Caco-2 (cell line): ENCODE measurements around the gene PGRMC1. TPM values are rescaled to one million over a fixed set of nuclear protein-coding genes. Genes with fewer than 3 reads are reported as not detected.

Experiments used
- BruUV-seq: library from RNA; stranded (reverse); fragments of 400-500 nt; replicated peaks from 2 replicates; lab custom pipeline; 2021; lab: Mats Ljungman, UMichigan
- CTCF ChIA-PET: fragments of 300-600 bp; sonication (Branson Sonifier 250); formaldehyde crosslinking; loops from one replicate; lab custom pipeline; 2022; ENCODE audit warnings: antibody characterized with exemption; lab: Charles Lee
- POLR2A ChIA-PET: fragments of 300-600 bp; sonication (Branson Sonifier 250); formaldehyde crosslinking; loops from one replicate; lab custom pipeline; 2022; ENCODE audit warnings: antibody characterized with exemption; lab: Charles Lee
- DNase-seq, 2 experiments: peaks; one replicate each; pipeline versions ENCODE4 v3.0.0 to v3.0.0-alpha.2; 2020 to 2022
- H3K27me3 ChIP-seq: replicated peaks from 2 replicates; pipeline ENCODE4 v1.6.0; 2011; ENCODE audit warnings: low read length; ENCODE audit not compliant: control insufficient read depth, insufficient read depth
- H3K36me3 ChIP-seq: 2 replicates; pipeline ENCODE4 v1.5.1; 2011; ENCODE audit warnings: low read length; ENCODE audit not compliant: control insufficient read depth, insufficient read depth
- H3K4me1 ChIP-seq: fragments of 250-450 bp; sonication (Bioruptor Pico); 2 replicates; pipeline ENCODE4 v1.5.1; 2020; ENCODE audit warnings: mild to moderate bottlenecking
- H3K4me3 ChIP-seq: 2 replicates; pipeline ENCODE4 v1.5.1; 2011; ENCODE audit warnings: low read depth, mild to moderate bottlenecking, control low read depth, low read length
- H3K9me3 ChIP-seq: fragments of 250-450 bp; sonication (Bioruptor Pico); 2 replicates; pipeline ENCODE4 v1.5.1; 2020; ENCODE audit warnings: mild to moderate bottlenecking, moderate library complexity
- H3K27ac Mint-ChIP-seq: one replicate; pipeline ENCODE4 v1.8.0; 2022; ENCODE audit warnings: mixed read lengths; ENCODE audit not compliant: unreplicated experiment
- H3K27me3 Mint-ChIP-seq: one replicate; pipeline ENCODE4 v1.8.0; 2022; ENCODE audit warnings: mixed read lengths; ENCODE audit not compliant: insufficient read depth, unreplicated experiment
- H3K36me3 Mint-ChIP-seq: one replicate; pipeline ENCODE4 v1.8.0; 2022; ENCODE audit warnings: mild to moderate bottlenecking, mixed read lengths; ENCODE audit not compliant: insufficient read depth, unreplicated experiment
- H3K4me1 Mint-ChIP-seq: one replicate; pipeline ENCODE4 v1.8.0; 2022; ENCODE audit warnings: low read depth, mixed read lengths; ENCODE audit not compliant: unreplicated experiment
- H3K4me3 Mint-ChIP-seq: one replicate; pipeline ENCODE4 v1.8.0; 2022; ENCODE audit warnings: mild to moderate bottlenecking, moderate library complexity, mixed read lengths; ENCODE audit not compliant: unreplicated experiment
- H3K9me3 Mint-ChIP-seq: one replicate; pipeline ENCODE4 v1.8.0; 2022; ENCODE audit warnings: mixed read lengths; ENCODE audit not compliant: unreplicated experiment
- CTCF ChIP-seq, 2 experiments: fragments of 200-600 bp in 1 of 2; IDR thresholded peaks; 1 replicate in 1 of 2; 2 replicates in 1 of 2; pipeline versions ENCODE4 v1.5.1 to v1.8.0; 2011 to 2022; ENCODE audit warnings: antibody characterized with exemption in 1 of 2, control low read depth in 1 of 2, inconsistent platforms in 1 of 2, low read depth in 1 of 2, low read length in 1 of 2, mild to moderate bottlenecking in 1 of 2, moderate library complexity in 1 of 2; ENCODE audit not compliant: insufficient read depth in 1 of 2, severe bottlenecking in 1 of 2, unreplicated experiment in 1 of 2
- intact Hi-C: fragments of 100-400 bp; cut with micrococcal nuclease; formaldehyde crosslinking; loops from one replicate; pipeline ENCODE4 v1.10.0; 2022; ENCODE audit not compliant: unreplicated experiment
- total RNA-seq: library from RNA; stranded (reverse); gene quantifications from 2 replicates; pipeline ENCODE4 v1.2.3, GENCODE V29; 2022

The PGRMC1 gene
- total RNA-seq, 1 experiment from 2014 or later: 107 TPM

- POLR2A ChIA-PET: no interaction called here
These were observed 12.3 kb upstream of the PGRMC1 start for GRCh38 chrX:119223783-119224182.

GRCh38 chrX:119226446-119226845 is 9.6 kb upstream of the PGRMC1 start:
- intact Hi-C loops: no loop called here
- CTCF ChIA-PET: no interaction called here

More at GRCh38 chrX:119223783-119224182, 12.3 kb upstream of the PGRMC1 start:
- BruUV-seq: no TSS peak
- H3K9me3 ChIP-seq: no peaks in the 10 kb centered on the region
- peaks cover 7% of the 10 kb centered on the region for H3K4me1 Mint-ChIP-seq
- CTCF ChIA-PET: no interaction called here
- no peaks in the 10 kb centered on the region for H3K9me3 Mint-ChIP-seq
- DNase-seq: no peak
- intact Hi-C loops: no loop called here
- H3K4me1 ChIP-seq: no peaks in the 10 kb centered on the region
- H3K27ac Mint-ChIP-seq: no peak overlapping the region
- no peaks in the 10 kb centered on the region for H3K36me3 Mint-ChIP-seq
- no peak for TF ChIP-seq CTCF (IDR thresholded peaks at IDR 0.05; ENCODE audit: insufficient read depth in 1 of 2, low read depth in 1 of 2, low read length in 1 of 2, severe bottlenecking in 1 of 2, unreplicated experiment in 1 of 2)
- H3K27me3 Mint-ChIP-seq: peaks cover 16% of the 10 kb centered on the region
- no peaks in the 10 kb centered on the region for H3K36me3 ChIP-seq
- no peak overlapping the region for H3K4me3 Mint-ChIP-seq
- no peaks in the 10 kb centered on the region for H3K27me3 ChIP-seq
- no peak overlapping the region for H3K4me3 ChIP-seq

GRCh38 chrX:119228512-119229252 is 7.4 kb upstream of the PGRMC1 start:
- Mint-ChIP-seq H3K4me1 (peaks cover 5% of the 10 kb centered on the region), H3K4me3 (no peak overlapping the region), H3K27ac (no peak overlapping the region), H3K36me3 (no peaks in the 10 kb centered on the region), H3K9me3 (no peaks in the 10 kb centered on the region), H3K27me3 (peaks cover 20% of the 10 kb centered on the region)
- Histone ChIP-seq H3K27me3 (no peaks in the 10 kb centered on the region), H3K9me3 (no peaks in the 10 kb centered on the region), H3K4me1 (no peaks in the 10 kb centered on the region), H3K36me3 (no peaks in the 10 kb centered on the region), H3K4me3 (no peak overlapping the region)
- TF ChIP-seq CTCF (IDR thresholded peaks at IDR 0.05; ENCODE audit: insufficient read depth in 1 of 2, low read depth in 1 of 2, low read length in 1 of 2, severe bottlenecking in 1 of 2, unreplicated experiment in 1 of 2): no peak
- POLR2A ChIA-PET: no interaction called here
- intact Hi-C loops: no loop called here
- BruUV-seq: no TSS peak
- DNase-seq: no peak
- CTCF ChIA-PET: no interaction called here

More at GRCh38 chrX:119226446-119226845, 9.6 kb upstream of the PGRMC1 start:
- H3K4me1 ChIP-seq: no peaks in the 10 kb centered on the region
- no peak overlapping the region for H3K4me3 Mint-ChIP-seq
- peaks cover 15% of the 10 kb centered on the region for H3K27me3 Mint-ChIP-seq
- DNase-seq: no peak
- no peak overlapping the region for H3K27ac Mint-ChIP-seq
- H3K9me3 ChIP-seq: no peaks in the 10 kb centered on the region
- H3K9me3 Mint-ChIP-seq: no peaks in the 10 kb centered on the region
- H3K4me1 Mint-ChIP-seq: peaks cover 7% of the 10 kb centered on the region
- no TSS peak for BruUV-seq
- TF ChIP-seq CTCF (IDR thresholded peaks at IDR 0.05; ENCODE audit: insufficient read depth in 1 of 2, low read depth in 1 of 2, low read length in 1 of 2, severe bottlenecking in 1 of 2, unreplicated experiment in 1 of 2): no peak
- POLR2A ChIA-PET: no interaction called here
- no peaks in the 10 kb centered on the region for H3K36me3 ChIP-seq
- H3K27me3 ChIP-seq: no peaks in the 10 kb centered on the region
- H3K36me3 Mint-ChIP-seq: no peaks in the 10 kb centered on the region
- no peak overlapping the region for H3K4me3 ChIP-seq
